NCI-H1048 (cell line): Measurements from ENCODE around the gene TMEM245.
"Not testable (repeated sequence)": the region's sequence is repeated elsewhere in the genome, so short reads cannot be mapped to it uniquely, and the experiment has no call there.

Experiments used
- DNase-seq: peaks from one replicate; lab custom pipeline; 2025; lab: John Stamatoyannopoulos, UW

TMEM245 gene

GRCh38 chr9:109132567-109133021 is 12.8 kb upstream of the TMEM245 start:
- DNase-seq, result no peak

DNA sequence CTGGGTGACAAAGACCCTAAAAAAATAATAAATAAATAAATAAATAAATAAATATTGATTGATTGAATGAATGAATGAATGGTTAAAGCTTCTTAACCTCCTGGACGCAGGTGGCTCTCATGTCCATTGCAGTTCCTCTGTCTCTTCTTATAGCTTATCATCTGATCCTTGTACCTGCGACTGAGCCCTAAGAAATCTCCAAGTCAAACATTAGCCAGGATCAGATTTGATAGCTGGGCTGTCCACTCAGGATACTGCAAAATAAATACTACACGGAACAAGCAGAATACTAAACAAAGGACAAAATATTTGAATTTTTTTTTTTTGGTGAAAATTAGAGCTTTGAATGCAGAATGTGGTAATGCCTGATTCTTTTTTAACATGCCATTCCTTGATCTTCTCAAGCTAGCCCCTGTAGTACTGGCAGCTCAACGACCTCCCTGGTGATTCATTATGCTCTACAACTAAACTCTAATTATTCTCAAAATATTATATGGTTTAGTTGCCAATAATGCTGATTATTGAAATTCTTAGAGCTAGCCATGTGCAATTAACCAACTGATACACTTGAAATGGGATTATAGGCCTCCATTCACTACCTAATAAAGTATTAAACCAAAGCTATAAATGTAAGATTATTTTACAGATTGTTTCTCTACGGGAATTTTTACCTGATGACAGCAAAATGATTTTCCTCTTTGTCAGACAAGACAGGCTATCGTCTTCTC is 9.9 kb upstream of the TMEM245 start:
- no peak for DNase-seq

- DNase-seq, result not testable (repeated sequence)
Measured at GRCh38 chr9:109126671-109127070, 6.9 kb upstream of the TMEM245 start.

- no peak for DNase-seq
Measured at GRCh38 chr9:109124121-109124520, 4.4 kb upstream of the TMEM245 start.

DNA sequence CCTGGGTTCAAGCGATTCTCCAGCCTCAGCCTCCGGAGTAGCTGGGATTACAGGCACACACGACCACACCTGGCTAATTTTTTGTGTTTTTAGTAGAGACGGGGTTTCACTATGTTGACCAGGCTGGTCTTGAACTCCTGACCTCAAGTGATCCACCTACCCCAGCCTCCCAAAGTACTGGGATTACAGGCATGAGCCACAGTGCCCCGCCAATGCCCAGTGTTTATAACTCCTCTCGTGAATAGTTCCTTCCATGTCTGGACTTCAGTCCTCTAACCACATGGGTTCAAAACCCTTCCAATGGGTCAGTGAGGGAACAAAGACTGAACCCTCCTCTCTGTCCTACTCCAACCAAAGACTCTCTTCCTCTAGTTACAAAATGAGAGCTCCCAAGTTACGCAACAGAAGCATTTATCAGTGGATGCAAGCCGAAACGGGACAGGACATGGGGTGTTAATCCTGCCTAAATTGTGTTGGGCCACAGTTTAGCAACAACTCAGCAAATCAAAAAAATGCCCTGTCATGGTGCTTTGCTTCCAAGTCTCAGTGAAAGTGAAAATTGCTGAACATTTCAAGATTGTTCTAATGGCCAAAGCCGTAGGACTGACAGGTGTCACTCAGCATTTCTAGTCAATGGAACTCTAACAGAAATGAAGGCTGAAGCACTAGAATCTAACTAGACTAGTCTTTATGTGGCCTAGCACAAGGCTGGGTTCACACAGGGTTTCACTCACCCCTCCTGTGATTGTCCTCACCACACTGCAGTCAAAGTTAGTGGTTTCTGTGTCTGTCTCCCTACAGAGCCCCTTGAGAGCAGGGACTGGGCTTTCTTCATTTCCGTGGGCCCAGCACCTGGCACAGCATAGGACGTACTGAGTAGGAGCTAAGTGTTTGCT is 3.2 kb upstream of the TMEM245 start:
- no peak for DNase-seq

DNA sequence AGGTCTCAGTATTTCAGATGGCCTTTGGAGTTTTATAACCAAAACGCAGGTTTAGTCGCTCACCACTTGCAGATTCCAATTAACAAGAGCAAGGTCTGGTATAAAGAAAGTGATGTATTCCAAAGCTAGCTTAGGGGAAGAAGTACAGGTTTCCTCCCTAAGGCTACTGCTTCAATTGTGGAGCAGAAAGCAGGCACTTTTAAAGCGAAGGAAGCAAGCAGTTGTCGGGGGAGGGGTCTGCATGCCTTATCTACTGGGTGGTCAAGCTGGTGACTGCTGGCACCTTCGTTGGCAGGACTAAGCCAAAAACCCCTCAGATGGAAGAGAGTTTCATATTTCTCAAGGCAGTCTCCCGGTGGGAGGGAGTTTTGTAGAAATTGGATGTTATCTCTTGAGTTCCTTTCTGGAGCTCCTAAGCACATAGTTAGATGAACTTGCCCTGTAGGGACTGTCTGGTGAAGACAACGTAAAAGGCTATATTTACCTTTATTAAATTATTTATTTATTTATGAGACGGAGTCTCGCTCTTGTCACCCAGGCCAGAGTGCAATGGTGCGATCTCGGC is 1.6 kb upstream of the TMEM245 start:
- no peak for DNase-seq

DNA sequence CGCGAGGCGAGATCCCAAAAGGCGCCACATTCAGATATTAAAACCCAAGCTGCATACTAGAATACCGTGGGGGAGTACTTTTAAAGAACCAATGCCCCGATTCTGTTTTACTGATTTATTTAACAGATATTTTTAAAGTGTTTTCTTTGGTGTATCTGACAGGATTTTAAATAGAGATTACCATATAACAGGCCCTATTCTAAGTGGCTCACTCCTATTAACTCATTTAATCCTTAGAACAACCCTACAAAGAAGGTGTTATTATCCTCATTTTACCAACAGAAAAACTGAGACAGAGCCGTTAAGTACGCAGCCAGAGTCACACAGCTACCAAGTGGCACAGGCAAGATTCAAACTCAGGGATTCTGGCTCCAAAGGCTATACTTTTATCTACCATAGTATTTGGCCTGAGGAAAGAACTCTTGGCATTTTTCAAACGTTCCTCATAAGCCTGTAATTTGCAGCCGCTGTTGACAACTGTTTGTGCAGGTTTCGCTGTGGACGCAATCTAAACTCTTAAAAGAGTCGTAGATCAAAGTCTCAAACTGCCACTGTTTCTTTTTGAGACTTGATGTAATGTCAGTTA is 550 bp upstream of the TMEM245 start:
- no peak for DNase-seq

- no peak for DNase-seq
Measured at GRCh38 chr9:109118808-109119438, 824 bp downstream of the TMEM245 start.

DNA sequence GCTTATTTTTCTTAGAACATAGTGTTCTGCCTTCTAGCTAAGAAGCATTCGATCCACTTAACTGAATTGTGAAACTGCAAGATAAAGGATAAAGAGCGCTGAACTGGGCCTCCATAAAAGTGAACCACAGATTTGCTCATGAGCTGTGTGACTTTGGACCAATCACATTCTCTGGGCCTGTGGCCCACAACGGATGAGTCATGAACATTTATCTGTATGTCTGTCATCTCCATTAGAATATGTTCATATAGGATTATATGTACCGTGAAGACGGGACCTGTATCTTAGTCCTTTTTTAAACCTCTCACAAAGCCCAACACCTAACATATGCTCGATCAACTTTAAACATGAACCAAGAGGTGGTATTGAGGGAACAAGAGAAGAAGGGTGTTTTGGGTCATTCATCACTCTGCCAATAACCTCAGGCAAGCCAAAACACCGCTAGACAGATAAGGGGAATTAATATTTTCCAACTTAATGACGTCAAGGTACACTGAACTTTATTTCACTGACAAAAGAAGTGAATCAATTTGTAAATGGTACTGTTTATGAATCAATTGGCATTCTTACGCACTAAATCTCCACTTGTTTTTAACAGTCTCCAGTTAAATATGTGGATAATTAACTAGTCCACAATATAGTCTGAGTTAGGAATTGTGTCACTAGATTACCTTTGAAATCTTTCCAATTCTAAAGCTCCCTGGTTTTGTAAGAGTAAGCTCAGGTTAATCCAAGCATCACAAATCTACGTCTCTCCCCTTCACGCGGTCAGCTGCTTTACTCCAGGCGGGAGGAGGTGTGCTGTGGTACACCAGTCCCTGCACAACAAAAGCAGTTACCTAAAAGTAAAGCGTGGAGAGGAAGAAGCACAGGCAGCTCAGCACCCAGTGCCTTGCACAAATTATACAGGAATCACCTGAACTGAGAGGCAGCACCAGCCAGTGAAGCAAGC is 1.6 kb downstream of the TMEM245 start:
- DNase-seq, result no peak

DNA sequence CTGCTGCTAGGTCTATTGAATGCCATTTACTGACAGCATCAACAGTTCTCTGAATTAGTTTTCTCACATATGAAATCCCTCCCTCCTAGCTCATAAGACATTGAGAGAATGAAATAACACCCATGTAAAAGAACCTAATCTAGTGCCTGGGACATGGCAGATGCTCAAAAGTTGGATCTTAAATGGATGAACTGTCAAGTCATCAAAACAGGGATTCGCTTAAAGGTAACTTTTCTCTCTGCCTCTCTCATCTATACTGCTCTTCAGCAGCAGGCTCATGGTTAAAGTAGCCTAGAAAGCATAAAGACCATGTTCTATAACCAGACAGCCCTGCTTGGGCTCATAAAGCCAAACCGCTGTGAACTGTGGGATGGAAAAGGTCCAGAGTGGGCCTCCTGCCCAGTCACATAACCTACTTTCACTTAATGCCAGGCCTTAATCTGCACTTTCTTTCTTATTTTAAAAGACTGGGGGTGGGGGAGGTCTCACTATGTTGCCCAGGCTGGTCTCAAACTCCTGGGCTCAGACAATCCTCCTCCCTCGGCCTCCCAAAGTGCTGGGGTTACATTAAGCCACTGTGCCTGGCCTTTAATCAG is 3.7 kb downstream of the TMEM245 start:
- DNase-seq, result no peak

GRCh38 chr9:109114670-109115069 is 5.1 kb downstream of the TMEM245 start:
- no peak for DNase-seq

- DNase-seq, result no peak
Measured at GRCh38 chr9:109113892-109114609, 5.7 kb downstream of the TMEM245 start.

DNA sequence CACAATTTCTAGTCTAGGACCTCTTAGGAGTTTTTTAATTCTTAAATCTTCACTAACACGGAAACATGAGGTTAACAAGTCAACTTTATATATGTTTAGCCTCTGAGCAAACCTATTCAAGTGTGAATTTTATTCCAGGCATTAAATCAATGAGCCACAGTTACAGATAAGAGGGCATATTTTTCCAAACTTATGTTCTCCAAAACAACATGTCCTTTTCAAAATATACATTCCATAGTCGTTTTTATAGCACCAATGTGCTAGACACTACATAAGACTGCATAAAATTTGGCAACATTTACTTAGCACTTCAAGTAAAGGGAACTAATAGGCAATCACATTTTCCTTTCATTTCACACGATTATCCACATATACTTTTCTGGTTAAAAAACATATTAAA is 6.5 kb downstream of the TMEM245 start:
- no peak for DNase-seq

- DNase-seq, result no peak
Measured at GRCh38 chr9:109110329-109111021, 9.3 kb downstream of the TMEM245 start.

GRCh38 chr9:109109967-109110328 is 9.8 kb downstream of the TMEM245 start:
- DNase-seq, result no peak

GRCh38 chr9:109108318-109108717 is 11.4 kb downstream of the TMEM245 start:
- DNase-seq, result no peak

- DNase-seq, result no peak
Measured at GRCh38 chr9:109107402-109108240, 12.1 kb downstream of the TMEM245 start.

DNA sequence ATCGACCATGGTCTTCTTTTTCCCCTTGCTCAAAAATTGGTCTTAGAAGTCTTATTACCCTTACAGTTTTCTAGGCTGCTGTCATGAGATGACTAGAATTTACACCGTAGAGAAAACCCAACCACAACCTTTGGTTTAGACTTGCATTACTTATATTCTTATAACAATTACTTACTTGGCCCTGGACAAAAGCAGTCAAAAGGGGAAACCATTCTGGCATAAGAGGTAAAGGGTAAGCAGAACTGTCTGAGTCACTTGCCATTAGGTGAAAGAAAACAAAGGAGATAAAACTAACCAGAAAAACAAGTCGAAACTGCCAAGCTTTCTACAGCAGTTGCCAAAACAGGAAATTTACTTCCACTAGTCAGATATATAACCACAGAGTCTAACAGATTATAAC is 17.9 kb downstream of the TMEM245 start:
- DNase-seq, result no peak
